Activated effector memory CD4-positive, alpha-beta T cell treated with anti-CD3 and anti-CD28 coated beads, Interleukin-2, amount 50 U/mL, for 16 hours (primary cell): Measurements from ENCODE around the gene KIF26B.

ENCODE experiments used
- DNase-seq: peaks from one replicate; pipeline ENCODE4 v3.0.0-alpha.2; 2020

The KIF26B gene

DNA sequence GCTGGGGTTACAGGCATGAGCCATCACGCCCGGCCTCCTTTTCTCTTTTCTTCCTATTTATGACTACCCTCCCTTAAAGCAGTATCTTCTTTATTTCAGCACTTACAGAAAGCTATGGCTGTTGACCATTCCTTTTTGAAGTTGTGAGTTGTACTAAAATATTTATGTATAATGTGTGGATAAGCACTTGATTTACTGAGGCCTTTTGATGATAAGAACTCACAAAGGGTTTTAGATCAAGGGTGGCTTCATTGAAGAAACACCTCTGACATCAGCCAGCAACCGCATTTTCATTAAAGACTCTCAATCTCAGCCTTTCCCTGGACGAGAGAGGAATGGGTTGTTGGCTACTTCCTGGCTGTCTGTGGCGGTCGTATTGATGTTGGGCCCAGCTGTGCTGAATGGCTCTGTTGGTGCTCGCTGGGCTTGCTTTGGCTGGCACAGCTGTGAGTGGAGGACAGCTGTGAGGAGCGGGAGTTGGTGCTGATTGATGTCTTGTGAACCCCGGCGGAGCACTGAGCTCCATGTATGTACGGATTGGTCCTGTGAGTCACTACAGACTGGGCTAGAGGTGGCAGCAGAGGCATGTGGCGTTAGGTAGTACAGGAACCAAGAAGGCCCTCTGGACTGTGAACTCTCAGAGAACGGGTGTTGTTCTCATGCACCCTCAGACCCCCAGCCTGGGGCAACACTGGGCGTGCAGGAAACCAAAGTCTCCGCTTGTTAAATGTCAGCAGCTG, 208.8 kb downstream of the KIF26B start:
- DNase-seq = no peak

DNA sequence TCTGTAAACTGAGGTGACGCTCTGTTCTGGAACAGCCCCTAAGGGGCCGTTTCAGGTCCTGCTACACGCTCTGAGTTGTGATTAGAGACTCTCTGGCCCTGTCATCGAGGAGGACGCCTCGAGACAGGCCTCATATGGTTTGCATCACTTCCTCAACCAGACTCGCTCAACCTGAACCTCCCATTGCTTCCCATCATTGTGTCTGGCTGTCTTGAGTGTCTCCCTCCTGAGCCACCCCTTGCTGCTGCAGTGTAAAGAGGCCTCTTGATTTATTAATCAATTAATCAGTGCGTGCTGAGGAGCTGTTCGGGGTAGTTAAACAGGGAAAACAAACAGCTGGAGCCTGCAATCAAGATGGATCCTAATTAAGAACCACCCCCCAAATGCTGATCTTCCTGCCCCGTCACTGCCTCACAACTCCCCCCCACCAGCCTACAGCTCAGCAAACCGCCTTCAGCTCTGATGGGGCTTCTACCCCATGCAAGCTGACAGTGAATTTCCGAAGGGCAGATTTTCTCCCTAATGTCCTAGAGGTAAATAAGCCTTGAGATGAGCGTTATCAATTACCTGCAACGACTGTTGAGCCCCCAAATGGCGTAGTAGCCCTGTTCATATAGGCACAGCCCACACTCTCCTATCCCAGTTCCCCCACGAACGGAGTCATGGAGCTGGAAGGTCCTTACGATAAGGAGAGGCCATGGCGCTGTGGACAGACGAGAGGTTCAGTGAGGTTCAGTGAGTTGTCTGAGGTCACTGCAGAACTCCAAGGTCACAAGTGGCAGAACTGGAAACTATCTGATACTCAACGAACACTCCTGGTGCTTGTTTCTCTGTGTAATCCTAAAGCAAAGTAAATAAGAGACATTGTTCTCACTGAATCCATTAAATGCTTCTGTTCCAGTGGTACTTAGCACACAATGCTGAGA, 210.6 kb downstream of the KIF26B start:
- DNase-seq = no peak

DNA sequence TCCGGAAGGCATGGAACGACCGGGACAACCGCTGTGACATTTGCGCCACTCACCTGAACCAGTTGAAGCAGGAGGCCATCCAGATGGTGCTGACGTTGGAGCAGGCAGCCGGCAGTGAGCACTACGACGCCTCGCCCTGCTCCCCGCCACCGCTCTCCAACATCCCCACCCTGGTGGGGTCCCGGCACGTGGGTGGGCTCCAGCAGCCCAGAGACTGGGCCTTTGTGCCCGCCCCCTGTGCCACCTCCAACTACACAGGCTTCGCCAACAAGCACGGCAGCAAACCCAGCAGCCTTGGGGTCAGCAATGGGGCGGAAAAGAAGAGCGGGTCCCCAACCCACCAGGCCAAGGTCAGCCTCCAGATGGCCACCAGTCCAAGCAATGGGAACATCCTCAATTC, 212.1 kb downstream of the KIF26B start:
- no peak for DNase-seq

GRCh38 chr1:245370175-245370825, 215.5 kb downstream of the KIF26B start:
- no peak for DNase-seq

DNA sequence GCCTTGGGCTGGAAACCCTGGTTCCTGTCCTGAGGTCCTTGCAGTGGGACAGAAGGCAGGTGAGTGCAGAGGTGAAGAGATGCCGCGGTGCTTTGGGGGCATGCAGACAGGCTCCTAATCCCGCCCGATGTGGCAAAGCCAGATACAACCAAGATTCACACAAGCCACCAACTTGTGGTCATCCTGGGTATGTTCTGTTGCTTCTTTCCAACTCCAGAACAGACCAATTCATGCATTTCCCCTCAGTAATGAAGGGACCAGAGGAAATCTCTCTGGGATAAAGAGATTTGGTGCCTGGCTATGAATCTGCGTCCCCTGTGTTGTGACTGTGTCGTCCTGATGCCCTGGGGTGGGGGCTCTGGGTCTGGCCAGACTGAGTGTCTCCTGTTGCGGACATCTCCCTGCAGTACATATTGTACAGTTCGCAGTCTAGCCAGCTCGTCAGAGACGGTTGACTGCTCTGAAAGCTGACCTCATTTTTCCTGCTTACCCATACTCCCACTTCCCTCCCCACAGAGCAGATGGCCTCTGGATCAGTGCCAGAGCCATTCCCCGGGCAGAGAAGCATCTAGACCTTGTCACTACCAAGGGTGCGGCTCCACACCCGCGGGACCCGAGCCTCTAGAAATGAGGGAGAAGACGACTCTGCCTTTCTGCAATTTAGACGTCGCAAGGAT, 216.3 kb downstream of the KIF26B start:
- no peak for DNase-seq

DNA sequence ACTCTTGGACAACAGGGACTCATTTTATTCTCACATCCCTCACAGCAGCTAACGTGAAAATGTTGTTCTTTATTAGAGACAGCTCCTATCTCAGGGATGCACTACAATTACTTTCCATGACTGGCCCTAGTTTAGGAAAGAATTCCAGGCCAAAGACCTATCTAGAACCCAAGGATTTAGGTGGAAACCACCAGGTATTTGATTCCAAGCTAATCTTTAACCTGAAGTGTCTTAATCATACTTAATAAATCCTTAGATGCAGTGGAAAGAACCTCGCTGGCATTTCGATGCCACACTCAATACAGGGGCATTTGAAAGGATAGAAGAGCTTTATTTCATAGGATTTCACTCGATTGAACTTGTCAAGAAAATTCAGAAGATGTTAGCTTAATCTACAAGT, 218.3 kb downstream of the KIF26B start:
- DNase-seq = no peak

DNA sequence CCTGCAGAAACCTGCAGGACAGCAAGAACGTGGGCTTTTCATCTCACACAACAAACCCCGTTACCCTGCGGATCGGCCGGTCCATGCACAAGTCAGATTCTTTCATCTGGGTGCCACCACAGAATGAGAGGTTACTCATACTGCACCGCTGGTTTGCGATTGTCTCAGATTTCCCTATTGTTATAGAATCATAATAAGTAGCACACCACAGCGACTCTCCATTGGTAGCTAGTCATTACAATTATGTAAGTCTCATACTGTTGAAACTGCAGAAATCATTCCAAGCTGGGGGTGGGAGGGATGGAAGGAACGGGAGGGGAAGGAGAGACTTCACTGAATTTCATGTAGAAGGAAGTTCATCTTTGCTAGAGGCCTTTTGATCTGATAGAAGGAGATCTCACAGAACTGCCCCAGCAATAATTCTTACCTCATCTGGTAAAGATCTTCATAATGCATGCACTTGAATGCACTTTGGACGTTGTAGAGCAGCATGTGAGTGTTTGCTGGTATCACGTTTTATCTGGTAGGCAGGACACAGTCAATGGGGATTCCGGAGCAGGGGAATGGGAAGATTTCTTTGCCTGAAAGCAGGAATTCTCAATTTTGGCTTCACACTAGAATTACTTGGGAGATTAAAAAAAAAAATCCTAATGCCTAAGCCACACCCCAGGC, 221.1 kb downstream of the KIF26B start:
- no peak for DNase-seq

DNA sequence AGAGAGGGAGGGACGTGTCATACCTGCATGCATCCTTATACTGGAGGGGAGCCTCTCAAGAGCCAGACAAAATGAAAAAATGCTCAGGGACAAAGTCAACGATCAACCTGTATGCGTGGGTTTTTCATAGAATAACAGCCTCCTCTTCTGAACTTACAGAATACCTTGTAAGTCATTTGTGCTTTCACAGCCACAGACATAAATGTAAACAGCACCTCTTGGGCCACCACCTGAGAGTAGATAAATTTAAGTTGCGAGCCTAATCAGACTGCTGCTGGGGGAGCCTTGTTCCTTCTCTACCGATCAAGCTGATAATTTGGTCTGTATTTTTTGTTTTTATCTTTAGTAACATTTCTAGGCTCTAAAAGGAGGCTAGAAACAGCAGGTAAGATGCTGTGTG, 223.1 kb downstream of the KIF26B start:
- no peak for DNase-seq

GRCh38 chr1:245378311-245378722, 223.5 kb downstream of the KIF26B start:
- no peak for DNase-seq

GRCh38 chr1:245378745-245379144, 224.0 kb downstream of the KIF26B start:
- no peak for DNase-seq

GRCh38 chr1:245380790-245381535, 226.2 kb downstream of the KIF26B start:
- no peak for DNase-seq

DNA sequence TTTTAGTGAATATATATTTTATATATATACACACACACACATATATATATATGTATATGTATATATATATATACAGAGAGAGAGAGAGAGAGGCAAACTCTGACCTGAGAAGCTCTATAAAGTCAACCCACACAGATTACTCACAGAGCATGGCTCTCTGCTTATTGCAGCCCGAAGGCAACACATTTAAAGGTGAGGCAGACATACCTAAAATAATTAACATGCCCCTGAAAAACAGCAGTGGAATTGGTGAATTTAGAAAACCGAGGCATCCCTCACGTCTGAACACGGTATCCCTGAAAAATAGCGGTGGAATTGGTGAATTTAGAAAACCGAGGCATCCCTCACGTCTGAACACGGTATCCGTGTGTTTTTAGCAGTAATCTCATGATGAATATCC, 228.2 kb downstream of the KIF26B start:
- no peak for DNase-seq

DNA sequence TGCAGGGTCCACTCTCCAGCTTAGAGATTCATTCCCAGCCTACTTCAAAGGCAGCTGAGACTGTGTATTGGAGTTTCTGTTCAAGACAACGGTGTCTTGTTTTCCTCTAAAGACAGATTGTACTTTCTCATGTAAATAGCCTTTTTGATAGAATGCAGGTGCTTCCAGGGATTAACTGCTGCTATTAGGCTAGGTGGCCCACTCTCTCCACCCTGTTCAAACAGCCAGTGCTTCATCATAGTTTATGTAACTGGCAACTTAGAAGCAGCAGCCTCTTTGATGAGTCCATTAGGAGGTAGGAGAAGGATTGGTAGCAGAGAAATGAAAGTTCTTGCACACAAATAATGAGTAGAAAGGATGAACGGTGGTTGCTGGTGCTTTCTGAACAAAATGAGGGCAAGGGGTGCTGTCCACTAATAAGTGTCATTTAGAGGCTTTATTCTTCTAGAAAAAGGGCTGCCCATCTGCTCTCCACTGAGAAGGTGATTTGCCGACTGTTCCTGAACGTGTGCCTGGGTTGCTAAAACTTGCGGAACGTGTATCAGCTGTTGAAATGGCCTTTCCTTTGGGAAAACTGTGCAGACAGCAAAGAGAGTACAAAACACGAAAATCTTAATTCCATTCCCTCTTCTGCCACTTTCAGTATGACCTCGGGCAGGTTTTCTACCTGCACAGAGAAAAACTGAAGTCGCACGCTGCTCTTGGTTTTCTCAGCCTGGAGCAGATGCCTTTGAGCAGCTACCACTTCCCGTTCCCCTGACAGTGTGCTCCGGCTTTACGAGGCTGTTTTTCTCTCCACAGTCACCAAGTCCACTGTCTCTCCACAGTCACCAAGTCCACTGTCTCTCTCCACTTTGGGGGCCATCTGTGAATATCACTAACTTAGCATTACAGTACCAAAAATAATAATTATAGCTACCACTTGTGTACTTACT, 228.9 kb downstream of the KIF26B start:
- no peak for DNase-seq

GRCh38 chr1:245386297-245386971, 231.6 kb downstream of the KIF26B start:
- no peak for DNase-seq

- DNase-seq = no peak
Observed at GRCh38 chr1:245388687-245389086, 233.9 kb downstream of the KIF26B start.

DNA sequence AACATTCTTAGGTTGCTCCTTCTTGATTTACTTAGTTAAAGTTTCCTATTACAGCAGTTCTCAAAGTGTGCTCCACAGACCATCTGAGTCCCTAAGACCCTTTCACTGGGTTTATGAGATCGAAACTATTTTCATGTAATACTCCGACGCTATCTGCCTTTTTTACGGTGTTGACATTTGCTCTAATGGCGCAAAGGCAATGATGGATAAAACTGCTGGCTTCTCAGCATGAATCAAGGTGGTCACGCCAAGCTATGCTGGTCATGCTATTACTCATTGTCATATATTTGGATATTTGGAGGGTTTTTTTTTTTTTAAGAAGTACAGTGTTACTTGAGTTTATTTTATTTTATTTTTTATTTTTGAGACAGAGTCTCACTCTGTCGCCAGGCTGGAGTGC, 235.1 kb downstream of the KIF26B start:
- no peak for DNase-seq

DNA sequence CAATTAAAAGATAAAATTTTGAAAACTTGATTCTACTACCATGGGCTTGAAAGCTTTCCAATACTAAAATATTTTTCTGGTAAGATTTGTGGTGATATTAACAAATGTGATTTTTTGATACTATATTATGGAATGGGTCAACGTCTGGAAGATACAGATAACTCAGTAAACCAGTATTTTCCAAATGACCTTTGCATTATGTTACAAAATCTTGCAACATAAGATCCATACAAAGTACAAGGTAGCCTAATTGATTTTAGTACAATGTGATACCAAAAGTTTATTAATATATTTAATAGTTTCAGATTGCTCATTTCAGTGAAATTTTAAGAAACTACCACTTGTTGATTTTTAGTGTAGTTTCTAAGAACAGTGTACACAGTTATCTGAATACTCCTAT, 236.2 kb downstream of the KIF26B start:
- DNase-seq = no peak

GRCh38 chr1:245393694-245394093, 238.9 kb downstream of the KIF26B start:
- no peak for DNase-seq

- no peak for DNase-seq
Observed at GRCh38 chr1:245395680-245396079, 240.9 kb downstream of the KIF26B start.

GRCh38 chr1:245396615-245397014, 241.8 kb downstream of the KIF26B start:
- DNase-seq = no peak
